ENCODE data around the gene TRAPPC2L. TPM values are rescaled to one million over a fixed set of nuclear protein-coding genes. Genes with fewer than 3 reads are reported as not detected.

TRAPPC2L gene
- total RNA-seq, 1 experiment from 2014 or later: 82.0 TPM

- Mint-ChIP-seq H3K4me3 (peak overlapping the region; percentile 87), H3K4me1 (peaks cover 14% of the 10 kb centered on the region), H3K27ac (peak overlapping the region; percentile 81), H3K36me3 (peaks cover 39% of the 10 kb centered on the region), H3K9me3 (no peaks in the 10 kb centered on the region), H3K27me3 (ENCODE audit: low read depth) (no peaks in the 10 kb centered on the region)
- ChIA-PET CTCF (interaction anchor here (1.0 to 5.7 kb wide), 8 partner anchors 26 to 358 kb away, joined by 3 to 47 read pairs (median 6); no protein-coding TSS in a partner anchor), POLR2A (interaction anchor here (0.8 to 2.2 kb wide), 7 partner anchors 25 to 358 kb away, joined by 3 to 5 read pairs (median 3); no protein-coding TSS in a partner anchor)
- ATAC-seq: no peak
- no peak for DNase-seq (ENCODE audit: low spot score)
- no peak for TF ChIP-seq PRRX2 (CRISPR knock-in tag; IDR thresholded peaks at IDR 0.05)
- TF ChIP-seq JUN (CRISPR knock-in tag; IDR thresholded peaks at IDR 0.05): no peak
- 0 out of 2 replicates have a peak, but pooled peaks have one; percentile 9 for TF ChIP-seq ATF2 (CRISPR knock-in tag; IDR thresholded peaks at IDR 0.05; ENCODE audit: borderline replicate concordance, low read depth)
- peak; percentile 27; the same call in 1 of the 2 replicates for TF ChIP-seq ZNF416 (CRISPR knock-in tag; IDR thresholded peaks at IDR 0.05)
- TF ChIP-seq TEAD4 (CRISPR knock-in tag; IDR thresholded peaks at IDR 0.05): no peak
- TF ChIP-seq GABPB1 (CRISPR knock-in tag; IDR thresholded peaks at IDR 0.05): no peak
- peak; percentile 48; the same call in 1 of the 2 replicates for TF ChIP-seq ZNF671 (CRISPR knock-in tag; IDR thresholded peaks at IDR 0.05)
- no peak for TF ChIP-seq GTF2I (CRISPR knock-in tag; conservative IDR thresholded peaks at IDR 0.05)
- TF ChIP-seq E2F4 (CRISPR knock-in tag; IDR thresholded peaks at IDR 0.05; ENCODE audit: borderline replicate concordance, low read depth): no peak
- no peak for TF ChIP-seq MLX (CRISPR knock-in tag; IDR thresholded peaks at IDR 0.05)
- TF ChIP-seq SMAD3 (CRISPR knock-in tag; IDR thresholded peaks at IDR 0.05; ENCODE audit: borderline replicate concordance): peak; percentile 37; the same call in 1 of the 2 replicates
- TF ChIP-seq NFATC4 (CRISPR knock-in tag; IDR thresholded peaks at IDR 0.05): no peak
- TF ChIP-seq ZNF121 (CRISPR knock-in tag; IDR thresholded peaks at IDR 0.05): no peak
- TF ChIP-seq IRF2 (CRISPR knock-in tag; IDR thresholded peaks at IDR 0.05; ENCODE audit: borderline replicate concordance, low read depth): no peak
- no peak for TF ChIP-seq MYBL2 (CRISPR knock-in tag; IDR thresholded peaks at IDR 0.05)
- TF ChIP-seq PRDM15 (CRISPR knock-in tag; IDR thresholded peaks at IDR 0.05): no peak
- peak; percentile 40; the same call in 1 of the 2 replicates for TF ChIP-seq CREM (CRISPR knock-in tag; IDR thresholded peaks at IDR 0.05)
- TF ChIP-seq OVOL2 (CRISPR knock-in tag; IDR thresholded peaks at IDR 0.05; ENCODE audit: borderline replicate concordance): no peak
- 0 out of 2 replicates have a peak, but pooled peaks have one; percentile 38 for TF ChIP-seq EMX1 (CRISPR knock-in tag; IDR thresholded peaks at IDR 0.05)
- TF ChIP-seq ETV6 (CRISPR knock-in tag; IDR thresholded peaks at IDR 0.05): no peak
- no peak for TF ChIP-seq MXD4 (CRISPR knock-in tag; IDR thresholded peaks at IDR 0.05; ENCODE audit: borderline replicate concordance)
- TF ChIP-seq ZNF512 (CRISPR knock-in tag; IDR thresholded peaks at IDR 0.05; ENCODE audit: borderline replicate concordance): no peak
- 0 out of 2 replicates have a peak, but pooled peaks have one; percentile 24 for TF ChIP-seq SP1 (CRISPR knock-in tag; conservative IDR thresholded peaks at IDR 0.05)
- no peak for TF ChIP-seq CREB1 (CRISPR knock-in tag; IDR thresholded peaks at IDR 0.05)
- no peak for TF ChIP-seq ZNF317 (CRISPR knock-in tag; IDR thresholded peaks at IDR 0.05; ENCODE audit: borderline replicate concordance, low read depth)
- TF ChIP-seq ZNF425 (CRISPR knock-in tag; conservative IDR thresholded peaks at IDR 0.05): no peak
Observed at GRCh38 chr16:88809676-88810165, 47.2 kb upstream of the TRAPPC2L start.

All from WTC11 (cell line).